Activated T-cell treated with anti-CD3 and anti-CD28 coated beads, Interleukin-2, amount 50 U/mL, for 4 hours (primary cell): ENCODE measurements around the gene SCARB1. TPM values are rescaled to one million over a fixed set of nuclear protein-coding genes. Genes with fewer than 3 reads are reported as not detected.

Experiments used
- ATAC-seq, 2 donors: fragments of 200-7000 bp; cut with Tn5 transposase; one replicate each; pipeline ENCODE4 v1.10.0; 2021
- DNase-seq: peaks from one replicate; pipeline ENCODE4 v3.0.0-alpha.2; 2020
- H3K27me3 Mint-ChIP-seq: one replicate; pipeline ENCODE4 v1.8.0; 2021; ENCODE audit warnings: low read depth, mixed read lengths
- H3K36me3 Mint-ChIP-seq: one replicate; pipeline ENCODE4 v1.8.0; 2022; ENCODE audit warnings: mixed read lengths; ENCODE audit not compliant: insufficient read depth
- H3K4me1 Mint-ChIP-seq: one replicate; pipeline ENCODE4 v1.8.0; 2021; ENCODE audit warnings: low read depth, mixed read lengths
- H3K4me3 Mint-ChIP-seq: one replicate; pipeline ENCODE4 v1.8.0; 2021; ENCODE audit warnings: mild to moderate bottlenecking, moderate library complexity, mixed read lengths
- H3K9me3 Mint-ChIP-seq: one replicate; pipeline ENCODE4 v1.8.0; 2021; ENCODE audit warnings: mixed read lengths
- total RNA-seq, 3 donors: library from RNA; stranded (reverse); gene quantifications; one replicate each; pipeline ENCODE4 v1.2.1, GENCODE V29; 2021

Gene SCARB1
- total RNA-seq, 3 donors from 2014 or later = 17.0 to 29.9 (median 23.4) TPM

DNA sequence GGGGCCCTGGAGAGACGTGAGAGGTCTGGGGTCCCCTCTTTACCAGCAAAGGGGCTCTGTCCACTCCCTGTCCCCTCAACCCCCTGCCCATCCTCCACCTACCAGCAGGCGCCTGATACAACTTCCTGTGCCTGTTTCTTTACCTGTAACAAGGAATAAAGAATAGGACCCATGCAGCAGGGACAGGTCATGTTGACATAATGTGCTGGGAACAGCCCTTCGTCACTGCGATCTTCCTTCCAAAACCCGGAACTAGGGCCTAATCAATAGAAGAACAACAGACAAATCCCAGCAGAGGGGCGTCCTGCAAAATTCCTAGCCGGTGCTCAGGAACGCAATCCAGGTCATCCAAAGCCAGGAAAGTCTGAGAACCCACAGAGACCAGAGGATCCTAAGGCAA is 32.1 kb downstream of the SCARB1 start:
- Mint-ChIP-seq H3K4me3 (no peak overlapping the region), H3K36me3 (no peaks in the 10 kb centered on the region), H3K27me3 (no peaks in the 10 kb centered on the region), H3K9me3 (peaks cover 5% of the 10 kb centered on the region), H3K4me1 (no peaks in the 10 kb centered on the region)
- DNase-seq (no peak), ATAC-seq (no peak)

DNA sequence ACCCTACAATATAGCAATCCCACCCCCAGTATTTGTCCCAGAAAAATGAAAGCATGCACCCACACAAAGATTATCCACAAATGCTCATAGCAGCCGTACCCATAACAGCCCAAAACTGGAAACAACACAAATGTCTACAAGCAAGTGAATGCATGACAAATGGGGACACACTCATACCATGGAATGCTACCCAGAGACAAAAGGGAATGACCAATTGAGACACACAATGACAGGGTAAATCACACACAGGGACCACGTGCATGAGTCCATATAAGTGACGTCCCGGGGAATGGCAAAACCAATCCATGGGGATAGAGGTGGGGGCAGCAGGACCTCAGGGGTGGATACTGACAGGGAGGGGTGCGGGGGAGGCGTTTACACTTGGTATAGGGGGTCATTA is 33.4 kb downstream of the SCARB1 start:
- H3K9me3 Mint-ChIP-seq = peaks cover 5% of the 10 kb centered on the region
- no peak for DNase-seq
- no peak overlapping the region for H3K4me3 Mint-ChIP-seq
- no peak for ATAC-seq
- H3K4me1 Mint-ChIP-seq = no peaks in the 10 kb centered on the region
- no peaks in the 10 kb centered on the region for H3K27me3 Mint-ChIP-seq
- no peaks in the 10 kb centered on the region for H3K36me3 Mint-ChIP-seq

DNA sequence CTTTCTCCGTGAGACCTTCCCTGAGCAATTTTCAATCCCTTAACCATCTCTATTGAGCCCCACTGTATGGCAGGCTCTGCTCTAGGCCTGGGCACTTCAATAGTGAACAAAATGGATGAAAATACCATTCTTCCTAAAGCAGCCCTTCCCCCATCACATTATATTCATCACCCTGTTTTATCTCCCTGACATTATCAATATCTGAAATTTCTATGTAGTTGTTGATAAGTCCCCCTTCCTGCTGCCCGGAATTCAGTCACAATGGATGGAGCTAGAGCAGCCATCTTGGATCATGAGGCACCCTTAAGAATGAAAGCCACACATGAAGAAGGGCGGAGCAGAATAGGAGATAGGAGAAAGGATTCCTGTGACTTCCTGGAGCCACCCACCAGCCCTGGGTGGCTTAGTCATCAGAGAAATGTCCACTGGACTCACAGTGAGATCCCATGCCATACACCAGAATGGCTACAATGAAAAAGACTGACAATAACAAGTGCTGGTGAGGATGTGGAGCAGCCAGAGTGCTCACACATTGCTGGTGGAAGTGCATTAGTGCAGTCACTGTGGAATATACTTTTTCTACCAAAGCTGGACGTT is 33.9 kb downstream of the SCARB1 start:
- Mint-ChIP-seq H3K27me3 (no peaks in the 10 kb centered on the region), H3K4me1 (no peaks in the 10 kb centered on the region), H3K4me3 (no peak overlapping the region), H3K9me3 (peaks cover 5% of the 10 kb centered on the region), H3K36me3 (no peaks in the 10 kb centered on the region)
- ATAC-seq = no peak
- no peak for DNase-seq

DNA sequence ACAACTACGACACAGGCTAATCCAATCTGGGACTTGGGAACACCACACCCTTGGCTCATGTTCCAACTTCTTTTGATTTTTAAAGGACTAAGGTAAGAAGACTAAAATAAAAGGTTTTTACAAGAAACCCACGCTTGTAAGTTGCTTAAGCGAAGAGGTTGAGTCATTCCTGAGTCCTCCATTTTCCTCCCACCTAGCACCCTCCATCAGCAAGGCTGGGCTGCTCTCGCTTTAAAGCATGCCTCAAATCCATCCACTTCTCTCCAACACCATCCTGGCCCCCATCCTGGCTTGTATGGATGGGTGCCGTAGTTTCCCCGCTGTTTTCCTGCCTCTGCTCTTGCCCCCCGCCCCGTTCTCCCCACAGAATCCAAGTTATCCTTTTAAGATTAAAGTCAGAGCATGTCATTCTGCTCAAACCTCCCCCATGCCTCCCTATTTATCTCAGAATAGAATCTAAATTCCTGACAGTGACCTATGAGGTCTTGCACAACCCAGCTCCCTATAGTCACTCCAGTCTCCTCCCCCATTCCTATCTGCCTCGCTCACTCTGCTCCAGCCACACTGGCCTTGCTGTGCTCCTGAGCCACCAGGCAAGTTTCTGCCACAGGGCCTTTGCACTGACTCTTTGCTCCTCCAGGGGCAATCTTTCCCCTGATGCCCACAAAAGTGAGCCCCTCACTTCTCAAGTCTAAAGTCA is 34.5 kb downstream of the SCARB1 start:
- Mint-ChIP-seq H3K9me3 (peaks cover 5% of the 10 kb centered on the region), H3K27me3 (no peaks in the 10 kb centered on the region), H3K36me3 (no peaks in the 10 kb centered on the region), H3K4me3 (no peak overlapping the region), H3K4me1 (no peaks in the 10 kb centered on the region)
- ATAC-seq = no peak
- DNase-seq = no peak

DNA sequence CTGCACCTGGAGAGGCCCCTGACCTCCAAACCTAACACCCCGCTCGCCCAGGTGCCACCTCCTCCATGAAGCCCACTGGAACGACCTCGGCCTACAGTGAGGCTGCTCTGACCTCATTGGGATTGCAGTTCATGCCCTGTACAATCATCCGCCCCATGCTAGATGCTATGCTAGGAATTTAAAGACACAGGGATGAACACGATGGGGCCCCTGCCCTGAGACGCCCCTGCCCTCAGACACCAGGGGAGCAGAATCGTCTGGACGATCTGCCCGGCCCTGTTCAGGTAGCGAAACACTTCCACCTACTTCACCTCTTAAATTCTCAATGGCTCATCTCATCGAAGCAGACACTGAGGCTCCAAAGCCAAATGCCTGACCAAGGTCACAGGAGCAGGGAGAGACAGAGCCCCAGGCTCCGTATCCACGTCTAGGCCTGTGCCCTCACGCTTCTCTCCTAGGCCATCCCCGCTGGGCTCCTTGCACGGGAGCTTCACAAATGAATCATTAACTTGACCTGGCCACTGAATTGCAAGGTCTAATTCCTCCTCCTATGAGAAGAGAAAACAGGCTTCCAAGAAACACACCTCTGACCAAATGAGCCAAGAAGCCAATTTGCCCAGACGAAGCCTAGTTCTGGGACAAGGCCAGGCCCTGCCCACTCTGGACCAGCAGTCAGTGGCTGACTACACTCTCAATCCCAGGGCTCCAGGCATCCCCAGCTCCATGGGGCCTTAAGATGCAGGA is 35.2 kb downstream of the SCARB1 start:
- DNase-seq = no peak
- peaks cover 5% of the 10 kb centered on the region for H3K9me3 Mint-ChIP-seq
- H3K27me3 Mint-ChIP-seq = no peaks in the 10 kb centered on the region
- H3K36me3 Mint-ChIP-seq = no peaks in the 10 kb centered on the region
- ATAC-seq = no peak
- no peaks in the 10 kb centered on the region for H3K4me1 Mint-ChIP-seq
- no peak overlapping the region for H3K4me3 Mint-ChIP-seq

DNA sequence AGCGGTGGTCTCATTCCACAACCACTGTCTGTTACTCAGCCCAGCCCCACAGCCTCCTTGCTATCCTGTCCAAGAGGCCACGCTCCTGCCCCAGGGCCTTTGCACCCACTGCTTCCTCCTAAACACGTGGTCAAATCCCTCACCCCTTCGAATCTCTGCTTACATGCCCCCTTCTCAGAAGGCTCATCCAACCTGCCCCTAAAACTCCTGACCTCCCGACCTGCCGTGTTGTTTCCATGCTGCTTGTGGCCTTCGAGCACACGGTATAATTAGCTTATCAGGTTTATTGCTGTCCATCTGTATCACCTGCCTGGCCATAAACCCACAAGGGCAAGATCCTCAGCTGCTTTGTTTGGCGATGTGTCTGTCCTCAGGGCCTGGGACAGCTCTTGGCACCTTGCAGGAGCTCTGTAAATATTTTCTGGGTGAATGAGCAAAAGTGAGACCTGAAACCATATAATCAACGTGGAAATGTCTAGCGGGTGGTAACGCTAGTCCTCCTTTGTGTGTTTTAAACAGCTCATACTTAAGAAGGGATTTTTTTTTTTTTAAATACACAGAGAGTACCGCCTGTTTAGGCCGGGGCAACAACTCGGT is 36.0 kb downstream of the SCARB1 start:
- H3K9me3 Mint-ChIP-seq = peaks cover 5% of the 10 kb centered on the region
- no peak for ATAC-seq
- no peak for DNase-seq
- no peaks in the 10 kb centered on the region for H3K27me3 Mint-ChIP-seq
- H3K4me3 Mint-ChIP-seq = no peak overlapping the region
- H3K4me1 Mint-ChIP-seq = no peaks in the 10 kb centered on the region
- no peaks in the 10 kb centered on the region for H3K36me3 Mint-ChIP-seq

DNA sequence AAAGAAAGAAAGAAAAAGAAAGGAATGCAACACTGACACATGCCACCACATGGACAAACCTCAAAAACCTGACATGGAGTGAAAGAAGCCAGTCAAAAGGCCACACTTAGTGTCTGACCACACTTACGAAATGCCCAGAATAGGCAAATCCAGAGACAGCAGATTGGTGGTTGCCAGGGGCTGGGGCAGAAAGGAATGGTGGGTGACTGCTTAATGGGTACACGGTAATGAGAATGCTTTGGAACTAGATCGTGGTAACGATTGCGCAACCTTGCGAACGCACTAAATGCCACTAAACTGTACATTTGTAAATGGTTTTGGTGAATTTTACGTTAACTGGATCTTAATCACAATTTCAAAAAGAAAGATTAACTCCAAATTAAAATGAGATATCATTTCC is 39.5 kb downstream of the SCARB1 start:
- no peak for ATAC-seq
- Mint-ChIP-seq H3K4me3 (no peak overlapping the region), H3K27me3 (no peaks in the 10 kb centered on the region), H3K36me3 (no peaks in the 10 kb centered on the region), H3K9me3 (no peaks in the 10 kb centered on the region), H3K4me1 (no peaks in the 10 kb centered on the region)
- no peak for DNase-seq

DNA sequence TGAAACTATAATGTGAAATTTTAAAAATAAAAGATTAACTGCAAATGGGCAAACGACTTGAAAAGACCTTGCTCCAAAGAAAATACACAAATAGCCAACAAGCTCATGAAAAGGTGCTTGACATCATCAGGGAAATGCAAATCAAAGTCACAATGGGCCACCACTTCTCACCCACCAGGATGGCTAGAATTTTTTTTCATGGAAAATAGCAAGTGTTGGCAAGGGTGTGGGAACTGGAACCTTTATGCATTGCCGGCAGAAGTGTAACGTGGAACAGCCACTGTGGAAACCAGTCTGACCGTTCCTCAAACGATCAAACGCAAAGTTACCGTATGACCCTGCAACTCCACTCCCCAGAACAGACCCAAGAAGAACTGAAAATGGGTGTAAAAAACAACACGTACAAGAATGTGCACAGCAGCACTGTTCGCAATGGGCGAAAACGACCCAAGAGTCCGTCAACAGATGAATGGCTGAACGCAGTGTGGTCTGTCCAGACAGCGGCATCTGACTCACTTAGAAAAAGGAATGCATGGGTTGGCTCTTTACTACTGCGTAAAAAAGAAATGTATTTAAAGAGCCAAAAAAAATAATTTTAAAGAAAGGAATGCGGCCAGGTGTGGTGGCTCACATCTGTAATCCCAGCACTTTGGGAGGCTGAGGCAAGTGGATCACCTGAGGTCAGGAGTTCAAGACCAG is 40.2 kb downstream of the SCARB1 start:
- ATAC-seq (no peak), DNase-seq (no peak)
- Mint-ChIP-seq H3K36me3 (no peaks in the 10 kb centered on the region), H3K4me1 (no peaks in the 10 kb centered on the region), H3K9me3 (no peaks in the 10 kb centered on the region), H3K4me3 (no peak overlapping the region), H3K27me3 (no peaks in the 10 kb centered on the region)

DNA sequence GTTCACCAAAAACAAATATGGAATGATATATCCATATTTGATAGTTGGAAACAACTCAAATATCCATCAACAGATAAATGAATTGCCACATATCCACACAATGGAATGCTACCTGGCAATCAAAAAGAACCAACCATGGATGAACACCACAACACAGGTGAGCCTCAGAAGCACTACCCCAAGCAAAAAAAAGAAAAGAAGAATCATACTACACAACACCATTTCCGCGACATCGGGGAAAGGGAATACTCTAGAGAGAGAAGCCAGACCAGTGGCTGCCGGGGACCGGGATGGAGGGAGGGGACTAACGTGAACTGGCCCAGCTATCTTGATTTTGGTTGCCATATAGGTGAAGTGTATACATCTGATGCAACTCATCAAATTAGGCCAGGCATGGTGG is 41.4 kb downstream of the SCARB1 start:
- Mint-ChIP-seq H3K4me1 (no peaks in the 10 kb centered on the region), H3K27me3 (no peaks in the 10 kb centered on the region), H3K36me3 (no peaks in the 10 kb centered on the region), H3K9me3 (no peaks in the 10 kb centered on the region), H3K4me3 (no peak overlapping the region)
- no peak for DNase-seq
- ATAC-seq = no peak

DNA sequence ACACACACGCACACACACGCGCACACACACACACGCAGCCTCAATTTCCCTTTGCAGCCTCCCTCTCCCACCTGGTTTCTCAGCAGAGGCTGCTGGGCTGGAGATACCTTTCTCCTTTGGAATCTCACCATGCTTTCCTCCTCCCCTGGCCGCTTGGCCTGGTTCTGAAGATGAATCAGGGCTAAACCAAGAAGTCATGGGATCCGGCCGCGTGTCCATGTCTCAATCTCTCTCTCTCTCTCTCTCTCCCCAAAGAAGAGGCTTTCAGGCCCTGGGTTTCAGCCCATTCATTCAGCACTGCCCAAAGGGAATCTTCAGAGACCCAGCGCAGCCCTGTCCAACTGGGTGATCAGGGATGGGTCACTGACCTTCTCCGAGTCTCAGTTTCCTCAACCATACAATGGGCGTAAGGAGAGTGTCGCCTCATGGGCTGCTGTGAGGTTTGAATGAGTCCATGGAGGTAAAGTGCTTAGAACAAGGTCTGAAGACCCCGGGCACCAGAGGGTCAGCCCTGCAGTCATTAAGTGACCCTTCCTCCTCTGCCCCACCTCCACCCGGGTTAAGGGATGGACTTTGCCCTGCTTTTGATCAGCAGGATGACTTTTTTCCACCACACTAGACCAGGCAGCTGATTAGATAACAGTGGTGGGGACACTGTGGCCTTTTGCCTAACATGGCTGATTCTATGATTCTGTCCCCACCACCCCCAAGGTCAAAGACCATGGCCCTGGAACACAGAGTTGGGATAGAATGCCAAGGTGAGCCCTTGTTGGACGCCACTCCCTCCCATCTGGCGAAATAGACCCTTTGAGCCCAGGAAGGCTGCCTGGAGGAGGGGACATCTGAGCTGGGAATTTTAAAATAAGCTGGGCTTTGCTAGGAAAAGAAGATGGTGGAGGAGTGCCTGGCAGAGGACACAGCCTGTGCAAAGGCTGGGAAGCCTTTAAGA is 42.1 kb downstream of the SCARB1 start:
- H3K9me3 Mint-ChIP-seq = no peaks in the 10 kb centered on the region
- H3K36me3 Mint-ChIP-seq = no peaks in the 10 kb centered on the region
- H3K4me1 Mint-ChIP-seq = no peaks in the 10 kb centered on the region
- no peak overlapping the region for H3K4me3 Mint-ChIP-seq
- ATAC-seq (no peak), DNase-seq (no peak)
- H3K27me3 Mint-ChIP-seq = no peaks in the 10 kb centered on the region

DNA sequence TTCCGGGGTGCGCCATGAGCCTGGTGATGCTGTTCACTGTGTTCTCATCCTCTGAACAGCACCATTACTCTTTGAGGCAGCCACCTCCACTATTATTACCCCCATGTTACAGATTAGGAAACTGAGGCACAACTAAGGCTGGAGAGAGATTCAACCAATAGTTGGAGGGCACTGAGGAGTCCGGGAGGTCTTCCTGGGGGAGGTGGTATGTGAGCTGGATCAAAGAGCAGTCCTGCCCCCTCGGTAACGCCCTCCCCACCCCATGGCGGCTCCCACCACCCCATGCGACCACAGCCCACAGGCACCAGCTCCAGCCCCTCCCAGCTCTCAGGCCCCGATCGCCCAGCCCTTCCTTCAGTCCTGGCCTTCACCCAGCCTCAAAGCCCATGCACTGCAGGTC is 43.5 kb downstream of the SCARB1 start:
- no peaks in the 10 kb centered on the region for H3K4me1 Mint-ChIP-seq
- no peaks in the 10 kb centered on the region for H3K9me3 Mint-ChIP-seq
- no peaks in the 10 kb centered on the region for H3K27me3 Mint-ChIP-seq
- H3K4me3 Mint-ChIP-seq = no peak overlapping the region
- ATAC-seq = no peak
- no peak for DNase-seq
- H3K36me3 Mint-ChIP-seq = no peaks in the 10 kb centered on the region

DNA sequence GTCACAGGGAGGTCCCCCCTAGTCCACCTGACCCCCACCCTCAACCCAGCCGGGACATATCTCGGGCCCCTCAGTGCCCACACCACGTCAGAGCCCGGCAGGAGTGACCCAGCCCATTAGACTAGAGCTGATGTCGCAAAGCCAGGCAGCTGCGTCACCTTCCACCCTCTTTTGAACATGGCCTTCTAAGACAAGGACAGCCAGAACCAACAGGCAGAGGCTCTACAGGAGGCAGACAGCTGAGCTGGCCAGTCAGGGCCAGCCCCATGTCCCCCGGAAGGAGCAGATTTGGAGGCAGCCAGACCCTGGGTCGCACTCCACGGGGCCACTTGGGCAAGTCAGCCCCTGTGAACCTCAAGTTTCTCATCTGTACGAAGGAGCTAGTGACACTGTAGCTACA is 44.1 kb downstream of the SCARB1 start:
- Mint-ChIP-seq H3K27me3 (no peaks in the 10 kb centered on the region), H3K4me1 (no peaks in the 10 kb centered on the region), H3K4me3 (no peak overlapping the region), H3K9me3 (no peaks in the 10 kb centered on the region), H3K36me3 (no peaks in the 10 kb centered on the region)
- ATAC-seq (no peak), DNase-seq (no peak)

DNA sequence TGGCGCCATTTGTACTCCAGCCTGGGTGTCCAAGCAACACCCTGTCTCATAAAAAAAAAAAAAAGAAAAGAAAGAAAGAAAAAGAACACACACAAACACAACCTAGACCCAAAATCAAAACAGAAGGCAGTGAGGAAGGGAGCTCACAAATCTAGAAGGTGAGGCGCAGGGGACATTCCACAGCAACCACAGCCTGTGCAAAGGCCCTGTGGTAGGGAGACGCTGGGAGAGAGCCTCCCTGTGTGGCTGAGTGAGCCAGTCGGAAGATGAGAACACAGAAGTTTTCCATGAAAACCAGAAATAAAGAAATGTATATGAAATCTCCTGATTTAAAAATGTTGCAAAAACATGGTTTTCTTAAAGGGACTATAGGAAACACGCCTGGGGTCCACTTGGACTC is 44.6 kb downstream of the SCARB1 start:
- ATAC-seq (no peak), DNase-seq (no peak)
- Mint-ChIP-seq H3K4me3 (no peak overlapping the region), H3K36me3 (no peaks in the 10 kb centered on the region), H3K4me1 (no peaks in the 10 kb centered on the region), H3K9me3 (no peaks in the 10 kb centered on the region), H3K27me3 (no peaks in the 10 kb centered on the region)
